SK-N-SH treated with all-trans-retinoic acid at 6 μM for 48 hours (cell line): ENCODE measurements around the gene SORCS2.

Source experiments
- ATAC-seq: fragments of 200-7000 bp; cut with Tn5 transposase; 3 replicates; pipeline ENCODE4 v1.9.1; 2020; ENCODE audit warnings: mild to moderate bottlenecking, moderate library complexity
- ARNTL ChIP-seq: fragments of 450-650 bp; formaldehyde crosslinking; IDR thresholded peaks from 2 replicates; pipeline ENCODE4 v1.5.0; 2020; ENCODE audit warnings: low read depth, mild to moderate bottlenecking, moderate library complexity, borderline replicate concordance
- BACH2 ChIP-seq: fragments of 250-450 bp; sonication (Bioruptor Pico); IDR thresholded peaks from 2 replicates; pipeline ENCODE4 v1.9.0; 2021; ENCODE audit warnings: mild to moderate bottlenecking, borderline replicate concordance
- CREB5 ChIP-seq: fragments of 250-450 bp; sonication (Bioruptor Pico); IDR thresholded peaks from 2 replicates; pipeline ENCODE4 v1.5.1; 2020; ENCODE audit warnings: low read depth, mild to moderate bottlenecking, moderate library complexity
- CSDC2 ChIP-seq: fragments of 250-450 bp; sonication (Bioruptor Pico); IDR thresholded peaks from 2 replicates; pipeline ENCODE4 v1.5.0; 2020; ENCODE audit warnings: mild to moderate bottlenecking, moderate library complexity
- ESRRG ChIP-seq: fragments of 250-450 bp; sonication (Bioruptor Pico); IDR thresholded peaks from 2 replicates; pipeline ENCODE4 v1.6.1; 2021; ENCODE audit warnings: mild to moderate bottlenecking
- GLIS3 ChIP-seq: fragments of 250-450 bp; sonication (Bioruptor Pico); IDR thresholded peaks from 2 replicates; pipeline ENCODE4 v1.5.0; 2020; ENCODE audit warnings: mild to moderate bottlenecking, moderate library complexity
- ISL1 ChIP-seq: fragments of 250-450 bp; sonication (Bioruptor Pico); IDR thresholded peaks from 2 replicates; pipeline ENCODE4 v2.1.2; 2022; ENCODE audit warnings: mild to moderate bottlenecking, moderate library complexity
- OSR1 ChIP-seq: fragments of 250-450 bp; sonication (Bioruptor Pico); IDR thresholded peaks from 2 replicates; pipeline ENCODE4 v1.8.0; 2022; ENCODE audit warnings: moderate library complexity, mild to moderate bottlenecking, inconsistent platforms
- PPARA ChIP-seq: fragments of 250-450 bp; sonication (Bioruptor Pico); IDR thresholded peaks from 2 replicates; pipeline ENCODE4 v1.5.0; 2020; ENCODE audit warnings: mild to moderate bottlenecking, borderline replicate concordance
- RARB ChIP-seq: fragments of 250-450 bp; sonication (Bioruptor Pico); IDR thresholded peaks from 2 replicates; pipeline ENCODE4 v1.8.0; 2021; ENCODE audit warnings: mild to moderate bottlenecking, moderate library complexity
- SNAI2 ChIP-seq: fragments of 250-450 bp; sonication (Bioruptor Pico); IDR thresholded peaks from 2 replicates; pipeline ENCODE4 v1.5.0; 2020; ENCODE audit warnings: mild to moderate bottlenecking, moderate library complexity
- TCF4 ChIP-seq: fragments of 250-450 bp; sonication (Bioruptor Pico); IDR thresholded peaks from 2 replicates; pipeline ENCODE4 v1.8.0; 2021; ENCODE audit warnings: mild to moderate bottlenecking, moderate library complexity, borderline replicate concordance
- TOX ChIP-seq: fragments of 250-450 bp; sonication (Bioruptor Pico); IDR thresholded peaks from 2 replicates; pipeline ENCODE4 v1.8.0; 2021; ENCODE audit warnings: mild to moderate bottlenecking, moderate library complexity, borderline replicate concordance
- ZC3H10 ChIP-seq: fragments of 250-450 bp; sonication (Bioruptor Pico); IDR thresholded peaks from 2 replicates; pipeline ENCODE4 v1.5.1; 2021; ENCODE audit warnings: mild to moderate bottlenecking, moderate library complexity
- ZFP3 ChIP-seq: fragments of 250-450 bp; sonication (Bioruptor Pico); IDR thresholded peaks from 2 replicates; pipeline ENCODE4 v1.5.0; 2020; ENCODE audit warnings: mild to moderate bottlenecking, moderate library complexity
- ZFP30 ChIP-seq: fragments of 450-650 bp; formaldehyde crosslinking; IDR thresholded peaks from 2 replicates; pipeline ENCODE4 v1.5.0; 2022; ENCODE audit warnings: mild to moderate bottlenecking, moderate library complexity
- ZNF565 ChIP-seq: fragments of 450-650 bp; formaldehyde crosslinking; conservative IDR thresholded peaks from 2 replicates; pipeline ENCODE4 v1.5.0; 2020; ENCODE audit warnings: low read depth, mild to moderate bottlenecking, moderate library complexity
- ZNF70 ChIP-seq: fragments of 450-650 bp; formaldehyde crosslinking; IDR thresholded peaks from 2 replicates; pipeline ENCODE4 v1.5.0; 2020; ENCODE audit warnings: mild to moderate bottlenecking, moderate library complexity
- ZNF8 ChIP-seq: fragments of 450-650 bp; formaldehyde crosslinking; IDR thresholded peaks from 2 replicates; pipeline ENCODE4 v1.5.0; 2020; ENCODE audit warnings: mild to moderate bottlenecking, moderate library complexity
- TF ChIP-seq, protein P1 (sequence below): fragments of 250-450 bp; sonication (Bioruptor Pico); IDR thresholded peaks from 2 replicates; pipeline ENCODE4 v1.8.0; 2020; ENCODE audit warnings: mild to moderate bottlenecking, moderate library complexity, borderline replicate concordance
- TF ChIP-seq, protein P2 (sequence below): fragments of 250-450 bp; sonication (Bioruptor Pico); IDR thresholded peaks from 2 replicates; pipeline ENCODE4 v1.5.1; 2021; ENCODE audit warnings: mild to moderate bottlenecking, moderate library complexity
- TF ChIP-seq, protein P3 (sequence below): fragments of 250-450 bp; sonication (Bioruptor Pico); IDR thresholded peaks from 2 replicates; pipeline ENCODE4 v1.8.0; 2021; ENCODE audit warnings: low read depth, mild to moderate bottlenecking, moderate library complexity, borderline replicate concordance

Gene SORCS2

DNA sequence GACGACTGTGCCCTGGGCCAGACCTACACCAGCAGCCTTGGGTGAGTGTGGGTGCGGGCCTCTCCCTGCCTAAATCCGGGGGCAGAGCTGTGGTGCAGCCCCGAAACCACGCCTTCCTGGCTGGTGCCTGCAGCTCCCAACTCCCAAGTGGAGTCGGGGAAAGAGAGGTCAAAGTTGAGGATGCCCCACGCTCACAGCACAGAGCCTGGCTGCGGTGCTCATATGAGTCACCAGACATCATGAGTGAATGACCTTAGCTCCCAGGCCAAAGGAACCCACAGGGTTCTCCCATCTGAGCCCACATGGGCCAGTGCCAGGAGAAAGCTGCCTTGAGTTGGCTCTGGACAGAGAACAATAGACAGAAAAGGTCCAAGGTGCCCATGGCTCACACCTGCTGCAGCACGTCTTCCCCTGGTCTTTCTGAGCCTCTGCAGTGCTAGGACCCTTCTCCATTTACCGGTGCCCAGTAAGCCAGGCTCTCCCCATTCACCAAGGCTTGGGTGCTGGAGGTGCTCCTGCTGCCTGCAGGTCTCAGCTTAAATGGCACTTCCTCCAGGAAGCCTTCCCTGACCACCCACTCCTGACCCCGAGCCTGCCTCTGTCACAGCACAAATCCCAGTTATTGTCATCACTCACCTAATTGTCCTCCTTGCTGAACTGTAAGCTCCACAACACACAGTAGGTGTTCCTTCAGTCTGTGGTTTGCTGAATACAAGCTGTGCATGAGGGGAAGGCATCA is 523.1 kb downstream of the SORCS2 start:
- no peak for ATAC-seq
- TF ChIP-seq ZFP3 (CRISPR knock-in tag) (no peak), ESRRG (no peak), SNAI2 (no peak), RARB (CRISPR knock-in tag) (no peak), PPARA (no peak), TOX (no peak), ARNTL (no peak), TCF4 (CRISPR knock-in tag) (no peak)
- TF ChIP-seq, protein P1, sequence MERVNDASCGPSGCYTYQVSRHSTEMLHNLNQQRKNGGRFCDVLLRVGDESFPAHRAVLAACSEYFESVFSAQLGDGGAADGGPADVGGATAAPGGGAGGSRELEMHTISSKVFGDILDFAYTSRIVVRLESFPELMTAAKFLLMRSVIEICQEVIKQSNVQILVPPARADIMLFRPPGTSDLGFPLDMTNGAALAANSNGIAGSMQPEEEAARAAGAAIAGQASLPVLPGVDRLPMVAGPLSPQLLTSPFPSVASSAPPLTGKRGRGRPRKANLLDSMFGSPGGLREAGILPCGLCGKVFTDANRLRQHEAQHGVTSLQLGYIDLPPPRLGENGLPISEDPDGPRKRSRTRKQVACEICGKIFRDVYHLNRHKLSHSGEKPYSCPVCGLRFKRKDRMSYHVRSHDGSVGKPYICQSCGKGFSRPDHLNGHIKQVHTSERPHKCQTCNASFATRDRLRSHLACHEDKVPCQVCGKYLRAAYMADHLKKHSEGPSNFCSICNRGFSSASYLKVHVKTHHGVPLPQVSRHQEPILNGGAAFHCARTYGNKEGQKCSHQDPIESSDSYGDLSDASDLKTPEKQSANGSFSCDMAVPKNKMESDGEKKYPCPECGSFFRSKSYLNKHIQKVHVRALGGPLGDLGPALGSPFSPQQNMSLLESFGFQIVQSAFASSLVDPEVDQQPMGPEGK (CRISPR knock-in tag) = no peak
- TF ChIP-seq, all 23 proteins: peak for 0

- TF ChIP-seq PPARA (no peak), GLIS3 (no peak), ZNF8 (CRISPR knock-in tag) (no peak), ZFP3 (CRISPR knock-in tag) (no peak), ZC3H10 (CRISPR knock-in tag) (no peak), CSDC2 (CRISPR knock-in tag) (no peak), ISL1 (CRISPR knock-in tag) (no peak), ZFP30 (CRISPR knock-in tag) (no peak), ESRRG (no peak), RARB (CRISPR knock-in tag) (no peak), ZNF70 (CRISPR knock-in tag) (no peak), ZNF565 (CRISPR knock-in tag) (no peak), BACH2 (no peak)
- TF ChIP-seq, protein P2, sequence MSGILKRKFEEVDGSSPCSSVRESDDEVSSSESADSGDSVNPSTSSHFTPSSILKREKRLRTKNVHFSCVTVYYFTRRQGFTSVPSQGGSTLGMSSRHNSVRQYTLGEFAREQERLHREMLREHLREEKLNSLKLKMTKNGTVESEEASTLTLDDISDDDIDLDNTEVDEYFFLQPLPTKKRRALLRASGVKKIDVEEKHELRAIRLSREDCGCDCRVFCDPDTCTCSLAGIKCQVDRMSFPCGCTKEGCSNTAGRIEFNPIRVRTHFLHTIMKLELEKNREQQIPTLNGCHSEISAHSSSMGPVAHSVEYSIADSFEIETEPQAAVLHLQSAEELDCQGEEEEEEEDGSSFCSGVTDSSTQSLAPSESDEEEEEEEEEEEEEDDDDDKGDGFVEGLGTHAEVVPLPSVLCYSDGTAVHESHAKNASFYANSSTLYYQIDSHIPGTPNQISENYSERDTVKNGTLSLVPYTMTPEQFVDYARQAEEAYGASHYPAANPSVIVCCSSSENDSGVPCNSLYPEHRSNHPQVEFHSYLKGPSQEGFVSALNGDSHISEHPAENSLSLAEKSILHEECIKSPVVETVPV (CRISPR knock-in tag) = no peak
- TF ChIP-seq, protein P1 (CRISPR knock-in tag) = no peak
- TF ChIP-seq, all 23 proteins: peak for 0
- no peak for ATAC-seq
Observed at GRCh38 chr4:7716010-7716721, 523.8 kb downstream of the SORCS2 start.

GRCh38 chr4:7717161-7717560 is 524.8 kb downstream of the SORCS2 start:
- TF ChIP-seq ZC3H10 (CRISPR knock-in tag) (no peak), CSDC2 (CRISPR knock-in tag) (no peak), GLIS3 (no peak), ZNF70 (CRISPR knock-in tag) (no peak), ZNF8 (CRISPR knock-in tag) (no peak), ZFP3 (CRISPR knock-in tag) (no peak), ARNTL (no peak), CREB5 (CRISPR knock-in tag) (no peak), OSR1 (CRISPR knock-in tag) (no peak), TOX (no peak), ZFP30 (CRISPR knock-in tag) (no peak), BACH2 (no peak)
- TF ChIP-seq, protein P1 (CRISPR knock-in tag) = no peak
- TF ChIP-seq, protein P3, sequence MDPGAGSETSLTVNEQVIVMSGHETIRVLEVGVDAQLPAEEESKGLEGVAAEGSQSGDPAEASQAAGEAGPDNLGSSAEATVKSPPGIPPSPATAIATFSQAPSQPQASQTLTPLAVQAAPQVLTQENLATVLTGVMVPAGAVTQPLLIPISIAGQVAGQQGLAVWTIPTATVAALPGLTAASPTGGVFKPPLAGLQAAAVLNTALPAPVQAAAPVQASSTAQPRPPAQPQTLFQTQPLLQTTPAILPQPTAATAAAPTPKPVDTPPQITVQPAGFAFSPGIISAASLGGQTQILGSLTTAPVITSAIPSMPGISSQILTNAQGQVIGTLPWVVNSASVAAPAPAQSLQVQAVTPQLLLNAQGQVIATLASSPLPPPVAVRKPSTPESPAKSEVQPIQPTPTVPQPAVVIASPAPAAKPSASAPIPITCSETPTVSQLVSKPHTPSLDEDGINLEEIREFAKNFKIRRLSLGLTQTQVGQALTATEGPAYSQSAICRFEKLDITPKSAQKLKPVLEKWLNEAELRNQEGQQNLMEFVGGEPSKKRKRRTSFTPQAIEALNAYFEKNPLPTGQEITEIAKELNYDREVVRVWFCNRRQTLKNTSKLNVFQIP (CRISPR knock-in tag) = no peak
- ATAC-seq = no peak
